ENCODE results near the gene PTCH2.
A peak's percentile ranks its signal among the peaks of the same experiment; 100 is the strongest.

PTCH2 gene, protein sequence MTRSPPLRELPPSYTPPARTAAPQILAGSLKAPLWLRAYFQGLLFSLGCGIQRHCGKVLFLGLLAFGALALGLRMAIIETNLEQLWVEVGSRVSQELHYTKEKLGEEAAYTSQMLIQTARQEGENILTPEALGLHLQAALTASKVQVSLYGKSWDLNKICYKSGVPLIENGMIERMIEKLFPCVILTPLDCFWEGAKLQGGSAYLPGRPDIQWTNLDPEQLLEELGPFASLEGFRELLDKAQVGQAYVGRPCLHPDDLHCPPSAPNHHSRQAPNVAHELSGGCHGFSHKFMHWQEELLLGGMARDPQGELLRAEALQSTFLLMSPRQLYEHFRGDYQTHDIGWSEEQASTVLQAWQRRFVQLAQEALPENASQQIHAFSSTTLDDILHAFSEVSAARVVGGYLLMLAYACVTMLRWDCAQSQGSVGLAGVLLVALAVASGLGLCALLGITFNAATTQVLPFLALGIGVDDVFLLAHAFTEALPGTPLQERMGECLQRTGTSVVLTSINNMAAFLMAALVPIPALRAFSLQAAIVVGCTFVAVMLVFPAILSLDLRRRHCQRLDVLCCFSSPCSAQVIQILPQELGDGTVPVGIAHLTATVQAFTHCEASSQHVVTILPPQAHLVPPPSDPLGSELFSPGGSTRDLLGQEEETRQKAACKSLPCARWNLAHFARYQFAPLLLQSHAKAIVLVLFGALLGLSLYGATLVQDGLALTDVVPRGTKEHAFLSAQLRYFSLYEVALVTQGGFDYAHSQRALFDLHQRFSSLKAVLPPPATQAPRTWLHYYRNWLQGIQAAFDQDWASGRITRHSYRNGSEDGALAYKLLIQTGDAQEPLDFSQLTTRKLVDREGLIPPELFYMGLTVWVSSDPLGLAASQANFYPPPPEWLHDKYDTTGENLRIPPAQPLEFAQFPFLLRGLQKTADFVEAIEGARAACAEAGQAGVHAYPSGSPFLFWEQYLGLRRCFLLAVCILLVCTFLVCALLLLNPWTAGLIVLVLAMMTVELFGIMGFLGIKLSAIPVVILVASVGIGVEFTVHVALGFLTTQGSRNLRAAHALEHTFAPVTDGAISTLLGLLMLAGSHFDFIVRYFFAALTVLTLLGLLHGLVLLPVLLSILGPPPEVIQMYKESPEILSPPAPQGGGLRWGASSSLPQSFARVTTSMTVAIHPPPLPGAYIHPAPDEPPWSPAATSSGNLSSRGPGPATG

DNA sequence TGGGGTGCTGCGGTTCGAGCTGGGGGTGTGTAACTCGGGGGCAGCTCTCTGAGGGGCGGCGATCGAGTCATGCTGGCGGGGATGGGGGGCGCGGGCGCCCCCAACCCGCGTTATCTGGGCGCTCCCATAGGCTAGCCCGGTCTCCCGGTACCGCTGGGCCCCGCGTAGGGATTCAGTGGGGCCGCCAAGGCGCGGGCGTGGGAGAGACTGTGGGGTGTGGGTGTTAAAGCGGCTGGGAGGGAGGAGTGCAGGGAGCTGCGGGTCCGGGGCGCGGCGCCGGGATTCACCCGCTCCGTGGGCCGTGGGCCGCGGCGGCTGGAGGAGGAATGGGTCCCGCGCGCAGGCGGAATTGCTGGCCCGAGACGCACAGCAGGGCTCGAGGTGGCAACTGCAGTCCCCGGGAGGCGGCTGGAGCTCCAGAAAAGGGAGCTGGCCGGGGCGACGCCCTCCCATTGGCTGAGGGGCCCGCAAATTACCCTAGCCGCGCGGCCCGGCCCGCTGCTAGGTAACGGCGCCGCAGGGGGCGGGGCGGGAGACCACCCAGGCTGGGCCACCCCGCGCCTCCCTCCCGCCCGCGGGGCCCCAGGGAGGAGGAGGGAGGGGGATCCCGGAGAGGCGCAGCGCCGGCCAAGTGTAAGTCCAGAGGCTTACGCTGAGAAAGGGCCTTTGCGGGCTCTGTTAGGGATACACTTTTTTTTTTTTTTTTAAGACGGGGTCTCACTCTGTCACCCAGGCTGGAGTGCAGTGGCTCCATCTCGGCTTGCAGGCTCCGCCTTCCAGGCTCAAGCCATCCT lies at the start of gene PTCH2:
TSS of gene PTCH2 (minus strand) at position 392 of the 794 bp plus-strand sequence. CDS start at position 71, 321 bp downstream.
- no peak for DNase-seq
- in situ Hi-C loops (cut with HindIII; ENCODE audit: low pct_ligation_motif_present, low sequenced_read_pairs): no loop called here
- no peak within 1 kb of the TSS for H3K27ac ChIP-seq
- H3K27me3 ChIP-seq (replicated peaks): no peaks in the 10 kb centered on the region
- no peaks in the 10 kb centered on the region for H3K36me3 ChIP-seq (replicated peaks)
- H3K4me3 ChIP-seq (ENCODE audit: low read depth, low read length): peak within 1 kb of the TSS; percentile 60
- TF ChIP-seq, protein P1, sequence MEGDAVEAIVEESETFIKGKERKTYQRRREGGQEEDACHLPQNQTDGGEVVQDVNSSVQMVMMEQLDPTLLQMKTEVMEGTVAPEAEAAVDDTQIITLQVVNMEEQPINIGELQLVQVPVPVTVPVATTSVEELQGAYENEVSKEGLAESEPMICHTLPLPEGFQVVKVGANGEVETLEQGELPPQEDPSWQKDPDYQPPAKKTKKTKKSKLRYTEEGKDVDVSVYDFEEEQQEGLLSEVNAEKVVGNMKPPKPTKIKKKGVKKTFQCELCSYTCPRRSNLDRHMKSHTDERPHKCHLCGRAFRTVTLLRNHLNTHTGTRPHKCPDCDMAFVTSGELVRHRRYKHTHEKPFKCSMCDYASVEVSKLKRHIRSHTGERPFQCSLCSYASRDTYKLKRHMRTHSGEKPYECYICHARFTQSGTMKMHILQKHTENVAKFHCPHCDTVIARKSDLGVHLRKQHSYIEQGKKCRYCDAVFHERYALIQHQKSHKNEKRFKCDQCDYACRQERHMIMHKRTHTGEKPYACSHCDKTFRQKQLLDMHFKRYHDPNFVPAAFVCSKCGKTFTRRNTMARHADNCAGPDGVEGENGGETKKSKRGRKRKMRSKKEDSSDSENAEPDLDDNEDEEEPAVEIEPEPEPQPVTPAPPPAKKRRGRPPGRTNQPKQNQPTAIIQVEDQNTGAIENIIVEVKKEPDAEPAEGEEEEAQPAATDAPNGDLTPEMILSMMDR (IDR thresholded peaks at IDR 0.05; ENCODE audit: low read depth, low read length, missing control alignments): no peak

DNA sequence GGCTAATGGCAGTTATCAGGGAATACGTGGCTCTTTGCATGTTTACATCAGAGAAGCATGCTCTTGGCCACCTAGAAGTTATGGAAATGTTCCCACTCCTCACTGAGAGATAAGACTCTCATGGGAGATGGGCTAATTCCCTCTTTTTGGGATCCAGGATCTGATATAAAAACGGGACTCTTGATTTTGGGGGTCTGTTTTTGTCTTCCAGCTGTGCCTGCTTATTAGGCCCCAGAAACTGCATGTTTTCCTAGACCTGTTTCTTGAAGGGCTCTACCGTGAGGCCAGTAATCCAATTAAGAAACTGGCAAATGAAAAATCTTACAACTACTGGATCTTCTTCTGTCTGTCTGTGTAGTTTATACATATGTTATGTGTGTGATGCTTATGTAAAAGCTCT lies 47.0 kb upstream of the PTCH2 start:
- Histone ChIP-seq H3K27me3 (replicated peaks) (no peaks in the 10 kb centered on the region), H3K36me3 (replicated peaks) (no peaks in the 10 kb centered on the region), H3K4me3 (ENCODE audit: low read depth, low read length) (no peak overlapping the region), H3K27ac (no peak overlapping the region)
- TF ChIP-seq, protein P1 (IDR thresholded peaks at IDR 0.05; ENCODE audit: low read depth, low read length, missing control alignments): no peak
- DNase-seq: no peak
- in situ Hi-C loops (cut with HindIII; ENCODE audit: low pct_ligation_motif_present, low sequenced_read_pairs): no loop called here

DNA sequence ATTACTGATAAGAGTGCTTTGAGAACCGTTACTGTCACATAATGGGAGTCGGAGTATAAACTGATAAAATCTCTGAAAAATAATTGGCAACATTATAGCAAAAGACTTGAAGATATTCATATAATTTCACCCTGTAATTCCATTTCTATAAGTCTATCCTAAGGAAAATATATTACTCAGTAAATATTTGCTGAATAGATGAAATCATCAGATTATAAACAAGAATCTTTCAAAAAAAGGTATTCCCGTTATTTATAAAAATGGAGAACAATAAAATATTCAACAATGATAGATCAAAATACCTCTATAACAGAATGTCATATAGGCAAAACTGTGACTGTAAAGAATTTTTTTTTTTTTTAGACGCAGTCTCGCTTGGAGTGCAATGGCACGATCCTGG lies 42.4 kb upstream of the PTCH2 start:
- Histone ChIP-seq H3K36me3 (replicated peaks) (peaks cover 3% of the 10 kb centered on the region), H3K27me3 (replicated peaks) (no peaks in the 10 kb centered on the region), H3K27ac (no peak overlapping the region), H3K4me3 (ENCODE audit: low read depth, low read length) (no peak overlapping the region)
- in situ Hi-C loops (cut with HindIII; ENCODE audit: low pct_ligation_motif_present, low sequenced_read_pairs): no loop called here
- TF ChIP-seq, protein P1 (IDR thresholded peaks at IDR 0.05; ENCODE audit: low read depth, low read length, missing control alignments): no peak
- DNase-seq: no peak

DNA sequence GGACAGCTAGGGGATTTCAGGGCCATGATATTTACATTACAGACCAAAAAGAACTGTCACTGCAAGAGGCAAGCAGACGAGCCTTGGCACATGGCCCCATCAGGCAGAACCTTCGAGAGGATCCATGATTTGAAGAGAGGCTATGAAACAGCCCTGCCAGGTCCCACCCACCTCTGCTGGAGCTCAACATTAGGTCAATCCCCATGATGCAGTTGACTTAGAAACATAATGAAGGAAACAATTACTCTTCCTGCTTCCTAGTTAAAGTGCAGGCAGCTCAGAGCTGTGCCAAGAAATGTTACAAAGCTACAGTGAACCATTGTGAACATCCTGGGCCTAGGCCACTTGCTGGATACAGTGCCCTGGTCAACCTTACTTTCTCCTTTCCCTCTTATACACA lies 41.7 kb upstream of the PTCH2 start:
- Histone ChIP-seq H3K4me3 (ENCODE audit: low read depth, low read length) (no peak overlapping the region), H3K36me3 (replicated peaks) (peaks cover 3% of the 10 kb centered on the region), H3K27ac (no peak overlapping the region), H3K27me3 (replicated peaks) (no peaks in the 10 kb centered on the region)
- DNase-seq: no peak
- in situ Hi-C loops (cut with HindIII; ENCODE audit: low pct_ligation_motif_present, low sequenced_read_pairs): no loop called here
- TF ChIP-seq, protein P1 (IDR thresholded peaks at IDR 0.05; ENCODE audit: low read depth, low read length, missing control alignments): no peak

DNA sequence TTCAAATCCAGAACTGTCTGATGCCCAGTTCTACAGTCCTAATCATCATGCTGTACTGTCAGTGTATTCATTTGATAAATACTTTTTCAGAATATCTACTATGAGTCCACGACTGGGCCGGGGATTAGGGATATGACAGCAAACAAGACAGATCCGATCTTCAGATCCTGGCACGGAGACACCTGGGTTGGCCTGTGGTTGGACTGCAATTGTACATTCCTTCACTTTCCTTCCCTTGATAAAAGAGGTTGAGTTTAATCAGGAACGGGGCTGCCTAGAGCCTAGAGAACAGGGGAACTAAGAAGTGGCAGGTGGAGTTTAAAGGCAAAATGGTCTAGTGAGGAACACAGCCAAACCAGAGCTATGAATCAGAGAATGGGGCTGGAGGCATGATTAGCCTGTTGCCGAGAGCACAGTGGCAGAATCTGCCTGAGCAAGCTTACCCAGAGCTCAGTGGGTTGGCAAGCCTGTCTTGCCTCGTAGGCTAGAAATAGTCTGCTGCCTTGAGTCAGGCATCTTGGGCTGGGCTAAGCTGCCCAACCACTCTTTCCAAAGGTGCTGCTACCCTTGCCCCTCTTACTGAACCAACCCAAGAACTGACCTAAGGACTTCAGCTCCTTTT lies 38.1 kb upstream of the PTCH2 start:
- peaks cover 6% of the 10 kb centered on the region for H3K36me3 ChIP-seq (replicated peaks)
- no peaks in the 10 kb centered on the region for H3K27me3 ChIP-seq (replicated peaks)
- H3K4me3 ChIP-seq (ENCODE audit: low read depth, low read length): no peak overlapping the region
- DNase-seq: peak; percentile 37
- in situ Hi-C loops (cut with HindIII; ENCODE audit: low pct_ligation_motif_present, low sequenced_read_pairs): no loop called here
- H3K27ac ChIP-seq: no peak overlapping the region
- TF ChIP-seq, protein P1 (IDR thresholded peaks at IDR 0.05; ENCODE audit: low read depth, low read length, missing control alignments): no peak
